Mucosa of rectum (tissue), 2 donors: Measurements from ENCODE around the gene TOPORS.

Experiments used
- H3K27ac ChIP-seq, 2 donors: one replicate each; pipeline ENCODE4 v1.7.0; 2013; ENCODE audit warnings: inconsistent platforms in 2 of 2, low read depth in 2 of 2, low read length in 2 of 2
- H3K27me3 ChIP-seq, 2 donors: one replicate each; pipeline ENCODE4 v1.7.0; 2013; ENCODE audit warnings: low read length in 2 of 2; ENCODE audit not compliant: control insufficient read depth in 2 of 2, insufficient read depth in 2 of 2
- H3K36me3 ChIP-seq, 2 donors: one replicate each; pipeline ENCODE4 v1.7.0; 2013; ENCODE audit warnings: low read length in 2 of 2; ENCODE audit not compliant: control insufficient read depth in 2 of 2, insufficient read depth in 2 of 2
- H3K4me1 ChIP-seq, 2 donors: one replicate each; pipeline ENCODE4 v1.7.0; 2013; ENCODE audit warnings: low read length in 2 of 2, mild to moderate bottlenecking in 1 of 2; ENCODE audit not compliant: control insufficient read depth in 2 of 2, insufficient read depth in 2 of 2
- H3K4me3 ChIP-seq, 2 donors: one replicate each; pipeline ENCODE4 v1.7.0; 2013; ENCODE audit warnings: low read length in 2 of 2
- H3K9ac ChIP-seq, 2 donors: one replicate each; pipeline ENCODE4 v1.7.0; 2013; ENCODE audit warnings: low read length in 2 of 2, low read depth in 1 of 2, mild to moderate bottlenecking in 1 of 2
- H3K9me3 ChIP-seq, 2 donors: one replicate each; pipeline ENCODE4 v1.7.0; 2013; ENCODE audit warnings: low read length in 2 of 2; ENCODE audit not compliant: control insufficient read depth in 2 of 2
- donor health status: healthy.
- donor health status: Normal muscosa, but diverticular disease.

TOPORS gene

DNA sequence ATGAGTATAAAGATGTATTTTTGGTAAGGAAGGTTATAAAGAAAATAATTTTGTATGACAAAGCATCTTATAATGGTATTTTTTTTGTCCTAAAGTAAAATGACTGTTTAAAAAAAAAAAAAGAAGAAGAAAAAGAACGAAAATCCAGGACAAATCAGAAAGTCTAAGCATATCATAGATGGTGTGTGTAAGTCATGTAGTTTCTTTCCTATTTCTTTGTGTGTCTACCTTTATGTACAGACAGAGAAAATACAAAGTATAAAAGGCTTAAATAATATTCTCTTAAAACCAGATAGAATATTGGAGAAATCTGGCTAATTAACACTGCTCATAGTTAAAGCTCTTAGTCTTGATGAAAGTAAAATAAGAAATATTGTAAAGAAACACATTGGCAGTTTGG is 34.1 kb downstream of the TOPORS start:
- H3K9ac ChIP-seq, result no peak overlapping the region
- H3K27ac ChIP-seq, result no peak overlapping the region
- H3K4me3 ChIP-seq, result no peak overlapping the region

DNA sequence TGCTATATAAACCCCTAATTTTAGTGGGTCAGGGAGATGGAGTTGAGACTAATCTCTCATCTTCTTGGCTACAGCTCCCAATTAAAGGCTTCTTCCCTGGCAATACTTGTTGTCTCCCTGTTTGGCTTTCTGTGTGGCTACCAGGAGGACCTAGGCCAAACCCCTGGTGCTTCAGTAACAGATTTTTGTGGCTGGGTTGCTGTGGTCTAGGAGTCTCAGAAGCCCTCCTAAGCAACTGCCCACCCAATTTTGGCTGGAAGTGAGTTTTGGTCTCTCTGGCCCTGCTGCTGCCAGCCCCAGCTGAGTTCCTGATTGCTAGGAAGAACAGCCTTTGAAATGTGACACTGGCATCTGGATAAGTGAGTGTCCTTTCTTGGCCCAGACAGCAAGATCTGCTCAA is 36.1 kb downstream of the TOPORS start:
- H3K9me3 ChIP-seq, result no peaks in the 10 kb centered on the region
- H3K27me3 ChIP-seq, result no peaks in the 10 kb centered on the region
- H3K4me3 ChIP-seq, result no peak overlapping the region
- no peak overlapping the region for H3K9ac ChIP-seq
- H3K27ac ChIP-seq, result no peak overlapping the region
- no peaks in the 10 kb centered on the region for H3K36me3 ChIP-seq
- H3K4me1 ChIP-seq, result no peaks in the 10 kb centered on the region

More for the DNA sequence above, 34.1 kb downstream of the TOPORS start:
- Histone ChIP-seq H3K9me3 (no peaks in the 10 kb centered on the region), H3K4me1 (no peaks in the 10 kb centered on the region), H3K36me3 (no peaks in the 10 kb centered on the region), H3K27me3 (no peaks in the 10 kb centered on the region)

DNA sequence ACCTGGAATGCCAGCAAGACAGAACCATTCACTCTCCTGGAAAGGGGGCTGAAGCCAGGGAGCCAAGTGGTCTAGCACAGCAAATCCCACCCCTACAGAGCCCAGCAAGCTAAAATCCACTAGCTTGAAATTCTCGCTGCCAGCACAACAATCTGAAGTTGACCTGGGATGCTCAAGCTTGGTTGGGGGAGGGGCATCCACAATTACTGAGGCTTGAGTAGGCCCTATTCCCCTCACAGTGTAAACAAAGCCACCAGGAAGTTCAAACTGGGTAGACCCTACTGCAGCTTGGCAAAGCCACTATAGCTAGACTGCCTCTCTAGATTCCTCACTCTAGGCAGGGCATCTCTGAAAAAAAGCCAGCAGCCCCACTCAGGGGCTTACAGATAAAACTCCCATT is 43.7 kb downstream of the TOPORS start:
- H3K36me3 ChIP-seq, result no peaks in the 10 kb centered on the region
- H3K27ac ChIP-seq, result no peak overlapping the region
- H3K9me3 ChIP-seq, result no peaks in the 10 kb centered on the region
- no peaks in the 10 kb centered on the region for H3K27me3 ChIP-seq
- no peak overlapping the region for H3K4me3 ChIP-seq
- no peak overlapping the region for H3K9ac ChIP-seq
- H3K4me1 ChIP-seq, result no peaks in the 10 kb centered on the region

DNA sequence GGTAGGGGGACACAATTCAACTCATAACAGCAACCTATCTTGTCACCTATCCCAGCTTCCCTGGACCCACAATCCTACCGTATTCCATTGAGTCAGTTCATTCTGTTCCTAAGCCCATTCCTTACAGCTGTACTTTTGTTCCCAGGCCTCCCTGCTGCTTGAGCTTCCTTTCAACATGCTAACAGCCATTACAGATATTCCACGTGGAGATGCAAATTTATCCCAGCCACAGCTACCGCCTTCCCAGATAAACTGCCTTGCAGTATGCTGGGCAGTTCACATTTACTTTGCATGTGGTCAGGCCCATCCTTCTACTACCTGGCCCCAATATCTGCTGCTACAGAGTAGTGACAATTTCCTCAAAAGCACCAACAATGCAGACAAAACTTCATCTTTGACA is 49.4 kb downstream of the TOPORS start:
- H3K27me3 ChIP-seq, result no peaks in the 10 kb centered on the region
- no peaks in the 10 kb centered on the region for H3K9me3 ChIP-seq
- H3K27ac ChIP-seq, result no peak overlapping the region
- H3K36me3 ChIP-seq, result peaks cover 4 to 10% of the 10 kb centered on the region in 2 donors
- no peak overlapping the region for H3K4me3 ChIP-seq
- H3K4me1 ChIP-seq, result no peaks in the 10 kb centered on the region
- no peak overlapping the region for H3K9ac ChIP-seq

GRCh38 chr9:32502464-32502863 is 49.9 kb downstream of the TOPORS start:
- H3K4me1 ChIP-seq, result no peaks in the 10 kb centered on the region
- H3K9me3 ChIP-seq, result no peaks in the 10 kb centered on the region
- H3K36me3 ChIP-seq, result peaks cover 6 to 12% of the 10 kb centered on the region in 2 donors
- H3K27me3 ChIP-seq, result no peaks in the 10 kb centered on the region
- H3K27ac ChIP-seq, result no peak overlapping the region
- no peak overlapping the region for H3K4me3 ChIP-seq
- H3K9ac ChIP-seq, result no peak overlapping the region

DNA sequence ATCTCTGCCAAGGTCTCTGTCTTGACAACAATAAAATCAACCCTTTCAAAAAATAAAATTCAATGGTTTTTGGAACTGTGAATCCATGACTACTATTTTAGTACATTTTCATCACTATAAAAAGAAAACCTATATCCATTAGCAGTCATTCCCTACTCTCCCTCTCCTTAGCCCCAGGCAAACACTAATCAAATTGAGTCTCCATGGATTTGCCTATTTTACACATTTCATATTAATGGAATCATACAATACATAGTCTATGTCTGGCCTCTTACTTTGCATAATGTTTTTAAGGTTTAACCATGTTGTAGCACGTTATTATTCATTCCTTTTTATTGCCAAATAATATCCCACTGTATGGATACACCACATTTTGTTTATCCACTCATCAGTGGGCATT is 50.5 kb downstream of the TOPORS start:
- Histone ChIP-seq H3K9ac (no peak overlapping the region), H3K4me1 (no peaks in the 10 kb centered on the region), H3K36me3 (peaks cover 6 to 12% of the 10 kb centered on the region in 2 donors), H3K9me3 (no peaks in the 10 kb centered on the region), H3K27me3 (no peaks in the 10 kb centered on the region), H3K27ac (no peak overlapping the region), H3K4me3 (no peak overlapping the region)

DNA sequence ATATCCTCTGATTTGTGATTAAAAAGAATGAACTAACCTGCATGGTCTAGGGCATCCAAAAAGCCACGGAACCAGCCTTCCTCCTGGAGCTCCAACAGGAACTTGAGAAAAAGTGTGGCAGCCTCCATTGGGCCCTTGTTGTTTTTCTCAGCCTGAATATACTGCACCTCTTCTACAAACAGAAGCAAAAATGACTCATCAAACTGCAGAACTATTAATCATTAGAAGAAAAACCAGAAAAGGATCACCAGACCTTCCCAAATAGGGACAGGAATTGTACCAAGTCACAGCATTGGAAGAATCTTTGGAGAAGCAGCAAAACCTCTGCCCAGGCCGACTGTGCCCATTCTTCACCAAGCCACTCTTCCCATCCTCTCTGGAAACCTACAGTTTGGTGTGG is 51.6 kb downstream of the TOPORS start:
- H3K4me1 ChIP-seq, result no peaks in the 10 kb centered on the region
- no peak overlapping the region for H3K27ac ChIP-seq
- no peaks in the 10 kb centered on the region for H3K27me3 ChIP-seq
- no peaks in the 10 kb centered on the region for H3K9me3 ChIP-seq
- peaks cover 12 to 15% of the 10 kb centered on the region in 2 donors for H3K36me3 ChIP-seq
- no peak overlapping the region for H3K9ac ChIP-seq
- no peak overlapping the region for H3K4me3 ChIP-seq

DNA sequence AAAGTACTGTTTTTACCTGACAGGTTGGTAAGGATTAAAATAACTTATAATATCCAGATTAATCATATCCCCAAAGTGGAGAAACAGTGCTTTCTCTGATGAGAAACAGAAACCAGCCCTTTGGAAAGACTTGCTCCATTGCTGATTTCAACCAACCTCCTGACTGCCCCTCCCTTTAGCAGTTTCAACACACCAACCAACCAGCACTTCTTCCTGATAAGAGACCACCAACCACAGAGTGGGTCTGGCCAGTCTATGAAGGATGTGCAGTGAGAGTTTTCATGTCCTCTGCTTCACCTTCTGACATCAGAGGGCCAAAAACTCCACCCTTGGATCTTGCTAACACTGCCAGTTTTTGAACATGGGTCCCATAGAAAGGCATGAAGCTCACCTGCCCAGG is 54.5 kb downstream of the TOPORS start:
- H3K27me3 ChIP-seq, result no peaks in the 10 kb centered on the region
- peaks cover 10 to 15% of the 10 kb centered on the region in 2 donors for H3K36me3 ChIP-seq
- no peak overlapping the region for H3K4me3 ChIP-seq
- H3K9me3 ChIP-seq, result no peaks in the 10 kb centered on the region
- no peaks in the 10 kb centered on the region for H3K4me1 ChIP-seq
- H3K9ac ChIP-seq, result no peak overlapping the region
- H3K27ac ChIP-seq, result no peak overlapping the region

DNA sequence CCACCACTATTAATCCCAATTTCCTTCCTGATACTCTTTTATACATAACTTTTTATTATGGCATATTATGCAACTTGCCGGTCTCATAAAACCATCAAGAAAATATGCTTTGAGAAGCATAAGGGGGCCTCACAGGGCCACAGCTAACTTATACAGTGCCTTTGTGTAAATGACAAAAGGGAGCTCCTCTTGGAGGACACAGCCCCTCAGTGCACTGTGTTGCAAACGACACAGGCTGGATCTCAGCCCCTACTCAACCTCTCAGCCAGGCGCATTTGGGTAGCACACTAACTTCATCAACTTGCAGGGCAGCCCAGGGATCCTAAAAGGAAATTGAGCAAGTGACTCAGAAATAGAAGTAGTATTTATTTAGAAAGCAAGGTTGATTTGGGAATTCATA is 61.8 kb downstream of the TOPORS start:
- H3K36me3 ChIP-seq, result peaks cover 24 to 30% of the 10 kb centered on the region in 2 donors

More for the DNA sequence above, 61.8 kb downstream of the TOPORS start:
- Histone ChIP-seq H3K9ac (no peak overlapping the region), H3K9me3 (no peaks in the 10 kb centered on the region), H3K4me3 (no peak overlapping the region), H3K27me3 (no peaks in the 10 kb centered on the region), H3K4me1 (no peaks in the 10 kb centered on the region), H3K27ac (no peak overlapping the region)
